ENCODE measurements around the gene ZBTB46.
"Not testable (repeated sequence)": the region's sequence is repeated elsewhere in the genome, so short reads cannot be mapped to it uniquely, and the experiment has no call there.

ZBTB46 gene

GRCh38 chr20:63785691-63786131 lies 45.4 kb downstream of the ZBTB46 start:
- DNase-seq: no peak

DNA sequence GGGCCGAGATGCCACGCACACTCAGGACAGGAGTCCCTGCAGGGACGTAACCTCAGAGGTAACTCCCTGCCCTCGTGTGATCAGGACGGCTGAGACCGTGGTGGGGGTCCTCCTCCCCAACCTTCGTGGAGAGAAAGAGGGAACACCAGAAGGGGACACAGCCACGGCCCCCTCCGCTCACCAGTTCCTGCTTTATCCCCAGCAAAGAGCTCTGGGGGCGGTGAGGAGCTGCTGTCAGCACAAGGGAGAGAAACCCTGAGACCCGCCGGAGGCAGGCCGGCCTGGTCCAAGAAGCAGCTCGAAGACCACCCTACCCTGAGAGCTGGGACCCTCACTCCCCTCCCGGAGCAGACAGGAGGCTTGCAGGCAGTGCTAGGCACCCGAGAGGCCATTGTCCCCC lies 47.1 kb downstream of the ZBTB46 start:
- no peak for DNase-seq

GRCh38 chr20:63782521-63782971 lies 48.5 kb downstream of the ZBTB46 start:
- no peak for DNase-seq

DNA sequence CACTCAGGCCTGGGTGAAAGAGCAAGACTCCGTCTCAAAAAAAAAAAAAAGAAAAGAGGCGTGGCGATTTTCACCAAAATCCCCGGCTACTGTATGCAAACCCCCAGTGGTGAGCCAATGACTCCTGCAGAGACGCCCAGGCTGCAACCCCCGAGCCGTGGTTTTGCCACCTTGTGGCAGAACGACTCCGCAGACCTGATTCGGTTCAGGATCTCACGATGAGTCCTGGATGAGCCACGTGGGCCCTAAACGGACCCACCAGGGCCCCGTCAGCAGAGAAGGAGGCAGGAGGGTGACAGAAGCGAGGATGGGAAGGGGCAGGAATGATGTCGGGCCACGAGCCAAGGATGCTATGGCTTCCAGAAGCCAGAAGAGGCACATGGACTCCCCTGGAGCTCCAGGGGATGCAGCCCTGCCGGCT lies 49.0 kb downstream of the ZBTB46 start:
- DNase-seq: peak; percentile 84

- no peak for DNase-seq
Observed at GRCh38 chr20:63781181-63781580, 49.9 kb downstream of the ZBTB46 start.

DNA sequence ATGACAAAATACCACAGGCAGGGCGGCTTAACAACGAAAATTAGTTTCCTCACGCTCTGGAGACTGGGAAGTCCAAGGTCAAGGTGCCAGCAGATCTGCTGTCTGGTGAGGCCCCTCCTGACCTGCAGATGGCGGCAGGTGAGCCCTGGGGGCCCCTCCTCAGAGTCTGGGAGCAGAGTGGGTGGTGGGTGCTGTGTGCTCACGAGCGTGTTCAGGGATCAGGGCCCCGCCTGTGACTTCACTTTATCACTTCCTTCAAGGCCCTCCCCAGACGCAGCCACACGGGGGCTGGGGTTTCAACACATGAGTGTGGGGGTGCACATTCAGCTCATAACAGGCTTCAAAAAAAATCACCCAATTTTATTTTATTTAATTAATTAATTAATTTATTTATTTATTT lies 52.2 kb downstream of the ZBTB46 start:
- DNase-seq: no peak

GRCh38 chr20:63778034-63778752 lies 52.9 kb downstream of the ZBTB46 start:
- no peak for DNase-seq

DNA sequence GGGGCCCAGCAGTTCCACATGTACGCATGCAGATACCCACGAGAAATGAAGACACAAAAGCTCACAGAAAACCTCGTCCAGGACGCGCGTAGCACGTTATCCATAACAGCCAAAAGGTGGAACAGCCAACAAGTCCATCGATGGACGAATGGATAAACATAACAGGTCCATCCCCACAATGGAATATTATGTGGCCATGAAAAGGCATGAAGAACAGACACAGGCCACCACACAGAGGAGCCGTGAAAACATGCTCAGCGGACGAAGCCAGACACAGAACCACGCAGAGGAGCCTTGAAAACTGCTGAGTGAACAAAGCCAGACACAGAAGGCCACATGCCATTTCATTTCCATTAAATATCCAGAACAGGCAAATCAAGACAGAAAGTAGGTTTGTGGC lies 53.5 kb downstream of the ZBTB46 start:
- no peak for DNase-seq

GRCh38 chr20:63776875-63777274 lies 54.2 kb downstream of the ZBTB46 start:
- not testable (repeated sequence) for DNase-seq

DNA sequence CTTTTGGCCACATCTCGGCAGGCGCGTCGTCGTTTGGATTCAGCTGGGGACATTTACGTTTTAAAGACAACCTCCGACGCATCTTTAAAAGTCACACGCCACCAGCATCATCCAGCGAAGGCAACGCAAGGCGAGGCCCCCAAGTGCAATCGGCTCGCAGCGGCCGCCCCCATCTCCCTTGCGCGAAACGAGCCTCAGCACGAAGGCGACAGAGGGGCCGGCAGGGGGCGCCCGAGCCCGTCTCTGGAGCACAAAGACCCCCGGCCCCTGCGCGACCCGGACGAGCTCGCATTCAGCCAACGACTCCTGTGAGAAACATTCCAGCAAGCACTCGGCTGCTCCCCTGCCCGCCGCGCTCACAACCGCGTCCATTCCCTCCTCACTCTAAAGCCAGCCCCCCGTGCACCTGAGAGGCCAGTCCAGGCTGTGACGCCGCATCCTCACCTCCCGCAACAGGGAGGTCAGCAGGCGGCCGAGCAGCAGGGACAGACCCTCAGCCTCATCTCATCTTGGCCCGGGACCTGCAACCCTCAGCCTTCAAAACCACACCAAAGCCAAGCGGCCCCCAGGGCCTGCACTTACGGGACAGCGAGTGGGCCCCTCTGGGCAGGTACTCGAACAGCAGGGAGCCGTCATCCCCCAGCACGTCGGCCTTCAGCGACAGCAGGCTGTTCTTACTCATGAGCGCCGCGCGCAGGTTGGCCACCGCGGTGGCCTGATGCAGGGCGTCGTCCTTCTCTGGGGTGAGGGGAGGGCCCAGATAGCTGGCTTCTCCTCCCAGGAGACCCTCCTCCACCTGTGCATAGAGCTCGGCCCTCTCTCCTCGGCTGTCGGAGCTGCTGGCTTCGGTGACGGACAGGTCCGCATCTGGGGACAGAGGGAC lies 55.7 kb downstream of the ZBTB46 start:
- DNase-seq: peak; percentile 11 to 27

- DNase-seq: no peak
Observed at GRCh38 chr20:63774306-63774705, 56.8 kb downstream of the ZBTB46 start.

GRCh38 chr20:63773571-63774241 lies 57.4 kb downstream of the ZBTB46 start:
- no peak for DNase-seq

DNA sequence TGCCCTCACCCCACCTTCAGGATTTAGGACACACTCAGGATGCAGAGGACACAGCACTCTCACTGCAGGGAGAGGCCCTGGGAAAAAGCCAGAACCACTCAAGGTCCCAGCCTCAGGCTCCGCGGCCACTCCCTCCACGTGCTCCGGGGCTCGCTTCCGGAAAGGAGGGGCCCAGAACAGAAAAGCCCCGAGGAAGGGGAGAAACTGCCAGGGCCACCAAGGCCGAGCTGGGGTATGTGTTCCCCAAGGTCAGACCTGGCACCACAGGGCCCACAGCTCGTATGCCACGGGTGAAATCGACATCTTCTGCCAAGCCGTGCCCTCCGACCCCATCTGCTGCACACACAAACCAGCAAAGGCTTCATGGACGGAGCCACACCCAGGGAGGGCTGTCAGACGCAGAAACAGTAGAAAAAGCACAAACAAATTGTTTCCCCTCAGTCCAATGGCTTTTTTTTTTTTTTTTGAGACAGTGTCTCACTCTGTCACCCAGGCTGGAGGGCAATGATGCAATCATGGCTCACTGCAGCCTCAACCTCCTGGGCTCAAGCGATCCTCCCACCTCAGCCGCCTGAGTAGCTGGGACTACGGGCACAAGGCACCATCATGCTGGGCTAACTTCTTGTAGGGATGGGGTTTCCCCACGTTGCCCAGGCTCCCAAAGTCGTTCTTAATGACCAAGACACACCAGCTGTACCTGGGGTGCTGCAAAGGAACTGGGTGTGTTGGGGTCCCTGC lies 58.1 kb downstream of the ZBTB46 start:
- DNase-seq: no peak

- DNase-seq: no peak
Observed at GRCh38 chr20:63771046-63771707, 59.9 kb downstream of the ZBTB46 start.

GRCh38 chr20:63769891-63770474 lies 61.1 kb downstream of the ZBTB46 start:
- DNase-seq: no peak

DNA sequence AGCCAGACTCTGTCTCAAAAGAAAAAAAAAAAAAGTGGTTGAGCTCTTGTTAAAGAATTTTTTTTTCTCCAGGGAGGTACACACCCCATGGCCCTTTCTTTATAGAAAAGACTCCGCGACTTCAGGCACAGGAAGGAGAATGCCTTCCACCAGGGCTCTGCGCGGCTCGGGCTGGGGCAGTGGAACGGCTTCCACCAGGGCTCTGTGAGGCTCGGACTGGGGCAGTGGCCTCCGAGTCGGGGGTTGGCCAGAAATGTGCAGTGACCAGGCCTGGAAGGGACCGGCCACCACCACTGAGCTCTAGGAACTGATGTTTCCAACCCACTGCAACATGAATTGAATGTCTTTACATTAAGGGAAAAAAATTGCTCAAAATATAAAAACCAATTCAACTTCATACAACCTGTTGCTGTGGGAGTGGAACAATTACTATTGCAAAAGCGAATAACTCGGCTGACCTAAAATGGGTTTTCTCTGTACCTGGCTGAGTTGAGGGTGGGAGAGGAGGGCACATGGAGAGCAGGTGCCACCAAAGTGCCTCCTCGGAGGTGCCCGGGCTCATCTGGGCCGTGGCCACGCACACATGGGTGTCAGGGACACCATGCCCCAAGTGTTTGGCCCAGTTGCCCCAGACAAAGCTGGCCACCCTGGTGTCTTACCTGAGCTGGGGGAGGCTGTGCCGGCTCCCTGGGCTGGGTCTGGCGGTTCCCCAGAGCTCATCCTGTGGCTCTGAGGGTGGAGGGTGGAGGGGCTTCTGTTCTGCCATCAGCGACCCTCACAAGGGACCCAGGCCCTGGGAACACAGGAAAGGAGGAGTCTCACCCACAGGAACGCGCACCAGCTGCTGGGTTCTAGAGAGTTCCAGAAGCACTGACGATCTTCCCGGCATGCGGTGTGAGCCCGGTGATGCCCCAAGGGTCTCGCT lies 62.2 kb downstream of the ZBTB46 start:
- no peak for DNase-seq

DNA sequence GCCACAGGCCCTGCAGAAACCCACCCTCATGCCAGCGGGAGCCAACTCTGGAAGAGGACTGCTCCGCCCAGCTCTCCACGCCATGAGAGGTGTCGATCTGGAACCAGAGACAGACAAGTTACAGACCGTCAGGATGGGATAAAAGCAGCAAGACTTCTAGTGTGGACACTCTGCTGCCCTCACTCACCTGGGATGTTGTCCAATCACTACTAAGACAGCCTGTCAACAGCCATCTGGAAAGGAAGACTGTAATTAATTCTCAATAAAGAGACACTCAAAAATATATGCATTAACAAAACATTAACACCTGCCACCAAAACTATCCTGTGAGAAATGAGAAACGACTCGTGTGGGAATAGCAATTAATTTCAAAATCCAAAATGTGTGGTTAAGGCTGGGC lies 63.2 kb downstream of the ZBTB46 start:
- no peak for DNase-seq

GRCh38 chr20:63767456-63767855 lies 63.6 kb downstream of the ZBTB46 start:
- DNase-seq: no peak

- no peak for DNase-seq
Observed at GRCh38 chr20:63766695-63767426, 64.2 kb downstream of the ZBTB46 start.

GRCh38 chr20:63765902-63766301 lies 65.2 kb downstream of the ZBTB46 start:
- DNase-seq: no peak
